GM18858 (cell line): ENCODE data around the gene AGK.
"Not testable (repeated sequence)": the region's sequence is repeated elsewhere in the genome, so short reads cannot be mapped to it uniquely, and the experiment has no call there.

Source experiments
- ATAC-seq: cut with Tn5 transposase; IDR thresholded peaks from one replicate; pipeline ENCODE4 v1.9.1; 2021; ENCODE audit not compliant: unreplicated experiment

The AGK gene

GRCh38 chr7:141551782-141552181 lies 572 bp downstream of the AGK start:
- ATAC-seq = peak; percentile 22

DNA sequence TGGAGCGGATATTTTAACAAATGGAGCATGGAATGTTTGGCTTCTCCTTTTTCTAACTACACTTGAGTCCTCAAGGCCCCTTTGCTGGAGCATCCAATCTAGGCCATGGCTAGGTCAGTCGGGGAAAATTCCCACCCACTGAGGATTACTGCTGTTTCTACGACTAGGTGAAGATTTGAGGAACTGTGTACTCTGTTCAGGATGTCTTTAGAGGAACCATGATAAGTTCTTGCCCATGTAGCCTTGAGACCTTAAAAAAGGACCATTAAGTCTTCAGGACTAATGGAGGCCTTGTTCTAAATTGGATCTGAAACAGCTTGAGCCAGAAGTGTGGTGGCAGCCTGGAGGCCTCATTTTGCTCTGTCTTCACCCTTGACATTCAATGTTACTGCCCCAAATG lies 6.2 kb downstream of the AGK start:
- ATAC-seq = no peak

- not testable (repeated sequence) for ATAC-seq
These were observed 6.8 kb downstream of the AGK start for GRCh38 chr7:141557831-141558531.

GRCh38 chr7:141558544-141559183 lies 7.5 kb downstream of the AGK start:
- peak; percentile 72 for ATAC-seq

DNA sequence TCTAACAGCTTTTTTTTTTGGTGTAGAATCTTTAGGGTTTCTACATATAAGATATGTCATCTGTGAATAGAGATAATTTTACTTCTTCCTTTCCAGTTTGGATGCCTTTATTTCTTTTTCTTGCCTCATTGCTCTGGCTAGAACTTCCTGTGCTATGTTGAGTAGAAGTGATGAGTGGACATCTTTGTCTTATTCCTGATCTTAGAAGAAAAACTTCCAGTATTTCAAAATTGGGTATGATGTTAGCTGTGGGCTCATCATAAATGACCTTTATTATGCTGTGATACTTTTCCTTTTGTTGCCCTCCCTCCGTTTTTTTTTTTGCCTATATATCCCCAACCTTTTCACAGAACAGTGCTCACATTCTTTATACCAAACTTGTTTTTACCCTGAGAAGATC lies 8.8 kb downstream of the AGK start:
- no peak for ATAC-seq

- no peak for ATAC-seq
These were observed 10.8 kb downstream of the AGK start for GRCh38 chr7:141562036-141562435.

DNA sequence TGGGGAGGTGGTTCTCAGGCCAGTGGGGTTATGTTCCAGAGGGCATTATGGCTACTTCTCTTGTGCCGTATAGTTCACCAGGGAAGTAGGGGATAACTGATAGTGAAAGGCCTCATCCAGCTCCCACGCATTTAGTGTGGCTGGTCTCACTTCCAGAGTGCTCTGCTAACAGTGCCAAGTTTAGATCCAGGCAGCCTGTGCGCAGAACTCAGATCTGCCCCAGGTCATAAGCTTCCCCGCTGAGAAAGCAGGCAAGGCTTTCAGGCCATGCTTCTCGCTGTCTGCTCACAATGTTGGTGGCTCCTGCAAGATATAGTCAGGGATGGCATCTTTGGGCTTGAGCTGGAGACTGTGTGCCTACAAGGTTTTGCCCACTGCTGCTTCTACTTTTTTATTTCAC lies 11.3 kb downstream of the AGK start:
- ATAC-seq = no peak

DNA sequence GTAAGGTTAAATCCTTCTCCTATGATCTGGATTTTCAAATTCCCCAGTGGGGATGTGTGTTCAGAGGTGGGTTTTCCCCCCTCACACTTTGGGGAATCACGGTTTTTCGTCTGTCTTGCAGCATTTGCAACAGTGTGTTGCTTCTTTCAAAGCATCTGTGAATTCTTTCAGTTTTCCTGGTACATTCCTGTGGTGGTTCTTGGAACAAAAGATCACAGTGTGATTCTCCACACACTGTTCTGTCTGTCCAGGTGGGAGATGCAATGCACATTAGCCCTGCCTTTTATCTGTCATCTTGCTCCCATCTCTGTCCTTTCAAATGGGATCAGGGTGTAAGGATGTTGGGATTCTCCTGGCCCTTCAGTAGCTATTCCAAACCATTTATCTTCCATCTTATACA lies 11.8 kb downstream of the AGK start:
- no peak for ATAC-seq

DNA sequence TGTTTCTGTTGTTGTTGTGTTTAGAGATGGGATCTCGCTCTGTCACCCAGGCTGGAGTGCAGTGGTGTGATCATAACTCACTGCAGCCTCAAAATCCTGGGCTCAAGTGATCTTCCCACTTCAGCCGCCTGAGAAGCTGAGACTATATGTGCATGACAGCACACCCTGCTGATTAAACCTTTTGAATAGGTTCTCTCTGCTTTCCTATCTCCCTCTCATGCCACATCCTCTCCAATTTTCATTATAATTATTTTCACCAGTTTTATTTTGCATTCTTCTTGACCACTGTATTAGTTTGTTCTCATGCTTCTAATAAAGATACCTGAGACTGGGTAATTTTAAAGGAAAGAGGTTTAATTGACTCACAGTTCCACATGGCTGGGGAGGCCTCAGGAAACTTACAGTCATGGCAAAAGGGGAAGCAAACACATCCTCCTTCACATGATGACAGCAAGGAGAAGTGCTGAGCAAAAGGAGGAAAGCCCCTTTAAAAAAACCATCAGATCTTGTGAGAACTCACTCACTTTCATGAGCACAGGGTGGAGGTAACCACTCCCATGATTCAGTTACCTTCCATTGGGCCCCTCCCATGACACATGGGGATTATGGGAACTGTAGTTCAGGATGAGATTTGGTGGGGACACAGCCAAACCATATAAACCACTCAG lies 12.9 kb downstream of the AGK start:
- peak; percentile 66 for ATAC-seq

GRCh38 chr7:141567432-141567831 lies 16.2 kb downstream of the AGK start:
- ATAC-seq = no peak

GRCh38 chr7:141568227-141568626 lies 17.0 kb downstream of the AGK start:
- no peak for ATAC-seq

DNA sequence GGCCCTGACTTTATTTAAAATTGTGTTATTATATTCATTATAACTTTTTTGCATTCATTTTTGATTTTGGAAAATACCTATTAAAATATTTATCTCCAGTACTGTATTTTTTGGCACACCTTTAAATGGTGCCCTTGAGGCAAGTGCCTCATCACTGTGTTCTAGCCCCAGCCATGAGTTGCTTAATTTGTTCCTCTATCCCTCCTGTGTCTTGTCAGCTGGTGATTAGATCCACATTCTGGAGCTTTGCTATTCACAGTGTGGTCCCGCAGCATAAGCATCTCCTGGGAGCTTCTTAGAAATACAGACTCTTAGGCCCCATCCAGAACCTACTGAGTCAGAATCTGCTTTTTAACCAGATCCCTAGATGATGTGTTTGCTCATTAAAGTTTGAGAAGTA lies 19.8 kb downstream of the AGK start:
- ATAC-seq = no peak

DNA sequence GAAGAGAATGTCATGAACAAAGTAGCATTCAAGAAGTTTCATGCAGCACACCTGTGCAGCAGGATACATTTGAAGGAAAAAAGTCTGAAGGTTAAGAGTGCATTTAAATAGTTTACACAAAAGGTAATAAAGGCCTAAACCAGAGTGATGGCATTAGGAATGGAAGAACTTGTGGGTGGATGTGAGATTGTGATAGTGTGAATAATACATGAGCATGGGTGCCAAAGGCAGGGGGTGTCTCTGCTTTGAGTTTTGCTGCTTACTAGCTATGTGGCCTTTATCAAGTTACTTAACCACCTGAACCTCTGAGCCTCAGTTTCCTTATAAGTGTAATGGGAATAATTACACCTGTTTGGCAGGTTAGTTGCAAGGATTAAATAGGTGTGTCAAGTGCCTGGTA lies 21.0 kb downstream of the AGK start:
- no peak for ATAC-seq

GRCh38 chr7:141573511-141573910 lies 22.3 kb downstream of the AGK start:
- ATAC-seq = no peak

- ATAC-seq = no peak
These were observed 24.0 kb downstream of the AGK start for GRCh38 chr7:141575164-141575563.

DNA sequence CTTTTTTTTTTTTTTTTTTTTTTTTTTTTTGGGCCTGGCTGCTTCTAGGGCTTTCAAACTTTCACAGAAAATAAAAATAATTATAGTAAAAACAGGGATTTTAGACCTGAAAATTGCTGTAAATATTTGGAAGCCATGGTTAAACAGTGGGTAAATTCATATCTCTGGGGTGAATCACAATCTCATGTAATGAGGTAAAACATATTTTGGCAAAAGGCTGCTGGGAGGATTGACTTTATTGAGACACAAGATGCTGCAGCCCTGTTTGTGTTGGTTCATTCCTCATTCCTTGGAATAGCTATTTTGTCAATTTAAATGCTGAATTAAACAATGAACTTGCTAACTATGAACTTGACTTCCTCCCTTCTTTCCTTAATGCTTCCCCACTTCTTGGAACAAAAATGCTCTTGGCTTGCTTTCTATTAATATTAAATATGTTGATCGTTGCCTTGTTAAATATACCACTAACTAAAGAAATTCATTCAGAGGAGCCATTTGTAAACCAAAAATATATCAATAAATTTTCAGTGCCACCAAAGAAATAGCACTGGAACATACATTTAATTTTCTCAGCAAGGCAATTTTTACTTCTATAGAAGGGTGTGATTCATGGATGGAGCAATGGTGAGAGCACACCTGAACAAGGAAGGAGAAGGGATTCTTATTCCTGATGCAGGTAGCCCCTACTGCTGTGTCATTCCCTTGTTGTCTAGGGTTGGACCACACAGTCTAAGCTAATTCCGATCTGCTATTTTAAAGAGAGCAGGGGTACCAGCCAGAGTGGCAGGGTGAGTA lies 24.6 kb downstream of the AGK start:
- ATAC-seq = no peak

- ATAC-seq = no peak
These were observed 26.0 kb downstream of the AGK start for GRCh38 chr7:141577043-141577839.

- not testable (repeated sequence) for ATAC-seq
These were observed 28.7 kb downstream of the AGK start for GRCh38 chr7:141579953-141580352.

- not testable (repeated sequence) for ATAC-seq
These were observed 30.9 kb downstream of the AGK start for GRCh38 chr7:141582063-141582462.

GRCh38 chr7:141584935-141585334 lies 33.7 kb downstream of the AGK start:
- ATAC-seq = no peak
